ENCODE results near the gene ZFHX3.

The ZFHX3 gene

DNA sequence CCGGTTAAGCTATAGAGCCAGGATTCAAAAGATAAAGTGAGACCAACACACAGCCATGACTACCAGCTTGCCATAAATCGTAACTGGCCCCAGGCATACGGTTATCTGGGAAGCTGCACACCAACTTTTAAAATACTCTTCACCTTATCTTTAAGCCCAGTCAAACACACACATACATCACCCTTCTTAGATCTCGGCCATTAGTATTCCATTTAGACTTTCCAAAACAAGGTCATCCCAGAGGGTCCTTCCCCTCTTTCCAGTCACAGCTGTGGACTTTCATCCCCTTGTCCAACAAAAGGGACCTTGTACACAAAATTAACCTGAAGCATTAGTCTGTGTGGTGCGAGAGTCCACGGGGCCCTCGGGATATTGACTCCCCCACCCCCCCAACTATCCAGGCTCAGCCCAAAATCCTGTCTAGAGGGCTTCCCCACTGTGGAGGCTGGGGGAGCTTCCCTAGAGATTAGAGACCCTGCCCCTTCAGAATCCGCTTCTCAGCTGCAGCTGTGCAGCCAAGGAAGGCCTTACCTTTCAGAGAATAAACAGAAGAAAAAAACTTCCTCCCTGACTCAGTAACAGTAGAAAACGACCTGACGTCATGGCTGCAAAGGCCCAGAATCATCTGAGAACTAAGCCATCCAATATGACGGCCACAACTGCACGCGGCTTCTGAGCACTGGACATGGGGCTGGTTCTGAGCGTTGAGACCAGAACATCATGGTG lies 9.9 kb downstream of the ZFHX3 start:
- DNase-seq (ENCODE audit: low read depth in 2 of 2): no peak

DNA sequence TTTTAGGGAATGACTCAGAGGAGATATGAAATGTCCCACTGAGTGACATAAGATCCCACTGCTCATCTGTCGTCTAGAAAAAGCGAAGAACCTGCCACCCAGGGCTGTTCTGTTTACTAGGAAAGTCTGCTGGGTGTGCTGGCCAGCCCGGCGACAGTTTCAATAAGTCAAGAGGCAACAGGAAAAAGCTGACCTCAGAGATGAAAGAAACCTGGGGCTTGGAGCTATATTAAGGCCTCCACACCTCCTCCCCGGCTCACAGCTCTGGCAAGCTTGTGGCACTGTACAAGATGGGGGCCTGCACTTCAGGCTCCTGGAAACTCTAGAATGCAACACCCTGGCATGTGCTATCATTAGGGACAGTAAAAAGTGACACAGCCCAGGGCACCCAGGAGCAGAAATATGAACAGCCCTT lies 10.6 kb downstream of the ZFHX3 start:
- no peak for DNase-seq (ENCODE audit: low read depth in 2 of 2)

DNA sequence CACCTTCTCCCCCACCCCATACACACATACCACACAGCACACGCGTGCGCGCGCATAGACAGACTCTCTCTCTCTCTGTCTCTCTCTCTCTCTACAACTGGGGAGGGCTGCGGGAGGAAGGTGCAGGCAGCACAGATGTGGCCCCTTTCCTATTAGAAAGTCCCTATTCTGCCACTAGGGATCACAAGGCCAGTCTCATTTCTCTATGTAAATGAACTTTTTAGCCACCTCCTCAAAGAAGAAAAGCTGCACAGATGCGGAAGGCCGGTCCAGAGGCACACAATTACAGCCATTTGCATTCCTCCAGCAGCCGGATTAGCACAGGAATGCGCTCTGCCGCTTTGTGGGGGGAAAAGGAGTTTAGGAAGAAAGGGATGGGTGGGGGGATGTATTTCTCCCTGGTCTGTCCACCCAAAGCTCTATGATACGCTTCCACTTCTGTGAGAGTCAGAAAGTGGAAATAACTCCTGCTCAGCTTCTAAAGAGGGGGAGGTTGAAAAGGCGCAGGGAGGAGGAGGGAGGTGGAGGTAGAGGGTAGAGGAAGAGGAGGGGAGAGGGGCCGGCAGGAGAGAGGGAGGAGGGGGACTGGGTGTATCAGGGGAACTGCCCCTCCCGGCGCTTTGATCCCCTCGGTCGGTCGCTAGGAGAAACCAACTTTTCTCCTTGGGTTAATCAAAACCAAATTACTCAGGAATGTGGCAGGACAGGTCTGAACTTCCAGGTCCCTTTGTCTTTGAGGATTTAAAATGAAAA lies 11.7 kb downstream of the ZFHX3 start:
- no peak for DNase-seq (ENCODE audit: low read depth in 2 of 2)

DNA sequence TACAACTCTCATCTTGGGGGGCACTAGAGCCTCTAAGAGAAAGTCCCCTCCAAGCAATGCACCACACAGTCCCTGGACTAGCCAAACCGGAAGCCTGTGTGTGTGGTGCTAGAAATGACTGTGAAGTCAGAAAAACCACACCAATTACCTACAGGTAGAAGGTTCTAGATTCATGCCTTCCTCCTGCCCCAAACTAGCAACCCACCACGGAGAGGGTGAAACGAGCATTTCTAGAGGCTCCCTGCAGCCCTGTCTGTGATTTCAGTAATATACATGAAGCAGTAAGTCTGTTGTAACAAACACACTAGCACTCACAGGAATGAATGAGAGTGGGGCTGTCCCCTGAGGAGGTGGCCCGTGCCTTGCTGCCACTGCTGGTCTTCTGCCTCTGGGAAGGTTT lies 13.6 kb downstream of the ZFHX3 start:
- DNase-seq (ENCODE audit: low read depth in 2 of 2): no peak

DNA sequence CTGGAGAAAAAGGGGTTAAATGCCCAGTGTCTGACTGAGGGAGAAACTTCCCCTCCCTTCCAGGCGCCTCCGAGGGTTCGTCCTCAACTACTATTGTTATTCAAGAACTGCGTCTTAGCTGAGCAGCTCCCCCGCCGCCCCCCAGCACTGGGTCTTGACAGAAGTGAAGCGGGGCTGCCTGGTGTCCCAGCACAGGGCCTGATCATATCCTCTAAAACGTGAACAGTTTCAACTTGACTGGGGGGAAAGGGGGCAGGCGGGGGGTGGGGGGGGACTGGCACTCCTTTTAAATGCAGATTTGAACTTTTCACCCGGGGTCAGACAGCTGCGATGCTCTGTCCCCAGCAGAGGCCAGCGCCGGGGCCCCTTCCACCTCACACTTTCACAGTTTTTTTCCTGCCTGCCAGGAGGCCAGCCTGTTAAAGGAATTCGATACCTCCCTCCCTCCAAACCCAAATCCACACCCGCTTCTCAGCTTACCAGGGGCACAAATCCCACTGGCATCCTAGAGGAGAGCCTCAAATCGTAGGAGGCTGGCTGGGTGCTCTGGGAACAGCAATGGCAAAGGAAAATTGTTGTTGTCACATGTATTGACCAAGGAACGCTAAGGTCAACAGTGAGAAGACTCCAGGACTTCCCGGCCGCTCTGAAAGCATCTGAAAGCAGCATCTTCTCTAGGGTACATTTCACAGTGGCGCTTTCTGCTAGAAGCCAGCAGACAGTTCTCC lies 14.5 kb downstream of the ZFHX3 start:
- no peak for DNase-seq (ENCODE audit: low read depth in 2 of 2)

DNA sequence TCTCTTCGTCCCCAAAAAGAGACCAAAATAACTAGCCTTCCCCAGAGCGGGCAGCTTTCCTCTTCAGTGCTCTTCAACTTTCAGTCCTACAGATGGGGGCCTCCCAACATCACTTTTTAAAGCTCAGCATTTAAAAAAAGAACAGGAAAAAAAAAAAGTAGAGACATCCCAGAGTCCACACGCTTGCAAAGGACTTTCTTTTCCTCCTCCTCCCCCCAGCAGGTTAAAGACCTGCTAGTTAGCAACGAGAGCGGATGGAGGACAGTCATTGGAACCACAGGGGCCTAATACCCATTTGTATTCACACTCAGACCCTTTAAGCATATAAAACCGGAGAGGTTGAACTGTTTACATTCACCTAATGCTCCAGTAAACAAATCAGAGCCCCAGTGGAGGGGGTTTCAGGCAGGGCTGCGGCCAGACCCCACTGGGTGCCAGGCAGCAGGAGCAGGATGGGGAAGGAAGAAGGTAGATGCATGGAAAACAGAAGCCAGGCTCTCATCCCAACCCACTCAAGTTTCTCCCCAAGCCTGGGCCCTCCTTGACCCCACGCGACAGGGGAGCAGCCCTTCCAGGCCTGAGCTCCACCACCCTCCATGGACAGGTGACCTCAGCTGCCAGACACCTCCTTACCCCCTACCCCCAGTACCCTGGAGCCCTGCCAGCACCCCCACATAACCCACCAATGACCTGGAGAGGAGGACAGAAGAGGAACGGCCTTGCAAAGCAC lies 15.2 kb downstream of the ZFHX3 start:
- DNase-seq (ENCODE audit: low read depth in 2 of 2): no peak

DNA sequence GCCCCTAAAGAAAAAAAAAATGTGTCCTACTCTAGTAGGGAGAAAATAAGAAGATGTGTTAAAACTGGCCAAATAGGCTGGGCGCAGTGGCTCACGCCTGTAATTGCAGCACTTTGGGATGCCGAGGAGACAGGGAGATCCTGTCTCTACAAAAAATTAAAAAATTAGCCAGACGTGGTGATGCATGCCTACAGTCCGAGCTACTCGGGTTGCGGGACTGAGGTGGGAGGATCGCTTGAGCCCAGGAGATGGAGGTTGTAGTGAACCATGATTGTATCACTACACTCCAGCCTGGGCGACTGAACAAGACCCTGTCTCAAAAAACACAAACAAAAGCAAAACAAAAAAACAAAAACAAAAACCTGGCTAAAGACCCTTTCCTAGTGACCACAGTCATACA lies 15.9 kb downstream of the ZFHX3 start:
- DNase-seq (ENCODE audit: low read depth in 2 of 2): no peak

DNA sequence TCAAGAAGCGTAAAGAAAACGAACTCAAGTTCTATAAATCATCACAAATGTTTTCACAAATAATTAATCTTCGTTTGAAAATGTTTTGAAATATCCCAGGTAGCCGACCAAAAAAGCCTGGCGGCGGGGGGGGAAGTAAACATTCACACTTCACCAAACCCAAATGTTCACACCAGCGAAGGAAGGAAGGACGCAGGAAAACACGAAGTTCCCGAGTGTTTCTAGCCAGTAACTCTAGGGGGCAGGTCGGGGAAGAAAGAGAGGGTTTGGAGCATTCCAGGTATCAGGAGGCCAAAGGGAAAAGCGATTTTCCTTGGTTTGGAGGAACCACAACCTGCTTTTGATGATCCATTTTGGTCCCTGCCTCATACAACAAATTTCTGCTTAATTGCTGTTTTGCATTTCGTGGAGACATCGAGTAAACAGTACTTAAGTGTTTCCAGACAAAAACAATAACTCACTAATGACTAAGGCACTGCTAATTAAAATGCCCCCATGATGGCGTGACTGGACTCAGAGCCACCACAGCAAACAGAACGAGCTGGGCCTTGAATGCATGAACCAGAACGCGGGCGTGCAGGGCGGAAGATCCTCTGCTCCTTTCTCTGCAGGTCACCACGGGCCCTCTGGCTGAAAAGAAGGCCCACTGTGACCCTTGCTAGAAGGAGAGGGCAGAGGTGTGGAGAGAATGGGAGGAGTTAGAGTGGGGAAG lies 16.6 kb downstream of the ZFHX3 start:
- no peak for DNase-seq (ENCODE audit: low read depth in 2 of 2)

DNA sequence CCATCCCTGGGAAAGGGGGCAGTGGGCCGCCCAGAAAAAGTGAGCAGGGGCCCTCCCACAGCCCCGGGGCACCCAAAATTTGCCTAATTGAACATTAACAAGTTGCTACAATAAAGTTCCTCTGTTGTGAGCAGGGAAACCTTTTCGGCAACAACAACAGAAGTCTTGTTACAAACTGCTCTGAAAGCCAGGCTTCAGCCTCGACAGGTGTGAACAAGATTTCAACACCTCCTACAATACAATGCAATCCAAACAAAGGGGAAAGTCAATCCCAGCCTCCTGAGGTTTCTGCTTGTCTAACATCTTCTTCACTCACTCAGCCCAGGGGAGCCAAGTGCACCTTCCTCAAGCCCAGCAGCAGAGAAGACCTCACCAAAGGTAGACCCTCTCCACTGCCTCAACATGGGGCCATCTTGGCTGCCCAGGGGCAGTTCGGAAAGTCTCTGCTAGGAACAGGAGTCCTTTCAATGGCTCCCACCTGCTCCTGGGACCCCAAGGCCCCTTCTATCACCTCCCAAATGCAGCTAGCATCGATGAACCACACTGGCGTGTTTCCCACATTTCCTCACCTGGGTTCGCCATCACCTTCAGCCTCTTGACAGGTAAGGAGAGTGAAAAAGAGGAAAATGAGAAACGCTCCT lies 19.1 kb downstream of the ZFHX3 start:
- no peak for DNase-seq (ENCODE audit: low read depth in 2 of 2)

DNA sequence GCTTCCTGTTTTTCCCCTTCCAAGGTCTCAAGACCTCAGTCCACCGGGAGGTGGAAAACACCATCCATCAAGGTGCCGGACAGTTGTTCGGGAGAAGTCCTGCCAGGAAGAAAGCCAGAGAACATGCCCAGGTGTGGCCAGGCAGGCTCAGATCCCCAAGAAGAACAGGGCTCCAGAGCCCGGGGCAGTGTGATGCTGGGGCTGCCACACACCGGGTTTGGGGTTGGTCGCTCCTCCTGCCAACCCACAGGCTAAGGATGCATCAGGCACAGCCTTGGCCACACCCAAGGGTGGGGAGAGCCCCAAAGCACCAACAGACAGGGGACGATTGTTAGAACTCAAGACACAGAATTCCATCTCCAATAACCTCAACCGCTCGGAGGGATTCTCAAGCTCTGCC lies 19.7 kb downstream of the ZFHX3 start:
- no peak for DNase-seq (ENCODE audit: low read depth in 2 of 2)

DNA sequence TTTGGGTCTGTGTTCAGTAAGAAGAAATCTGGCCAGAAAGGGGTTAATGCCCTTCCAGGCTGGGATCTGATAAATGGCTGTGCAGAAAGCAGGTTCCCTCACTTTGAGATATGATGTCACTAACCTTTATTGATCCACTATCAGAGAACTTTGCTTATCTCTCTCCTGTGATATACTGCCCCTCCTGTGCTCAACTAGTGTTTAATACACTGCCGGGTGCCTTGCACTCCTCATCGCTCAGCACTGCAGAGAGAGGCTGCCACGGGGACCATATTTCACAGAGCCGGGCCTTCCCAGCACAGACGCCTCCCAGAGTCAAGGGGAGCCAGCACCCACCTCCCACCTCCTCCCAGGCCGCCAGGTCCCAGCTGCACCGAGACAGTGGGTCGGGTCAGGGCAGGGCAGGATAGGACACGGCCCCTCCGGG lies 20.2 kb downstream of the ZFHX3 start:
- no peak for DNase-seq (ENCODE audit: low read depth in 2 of 2)

DNA sequence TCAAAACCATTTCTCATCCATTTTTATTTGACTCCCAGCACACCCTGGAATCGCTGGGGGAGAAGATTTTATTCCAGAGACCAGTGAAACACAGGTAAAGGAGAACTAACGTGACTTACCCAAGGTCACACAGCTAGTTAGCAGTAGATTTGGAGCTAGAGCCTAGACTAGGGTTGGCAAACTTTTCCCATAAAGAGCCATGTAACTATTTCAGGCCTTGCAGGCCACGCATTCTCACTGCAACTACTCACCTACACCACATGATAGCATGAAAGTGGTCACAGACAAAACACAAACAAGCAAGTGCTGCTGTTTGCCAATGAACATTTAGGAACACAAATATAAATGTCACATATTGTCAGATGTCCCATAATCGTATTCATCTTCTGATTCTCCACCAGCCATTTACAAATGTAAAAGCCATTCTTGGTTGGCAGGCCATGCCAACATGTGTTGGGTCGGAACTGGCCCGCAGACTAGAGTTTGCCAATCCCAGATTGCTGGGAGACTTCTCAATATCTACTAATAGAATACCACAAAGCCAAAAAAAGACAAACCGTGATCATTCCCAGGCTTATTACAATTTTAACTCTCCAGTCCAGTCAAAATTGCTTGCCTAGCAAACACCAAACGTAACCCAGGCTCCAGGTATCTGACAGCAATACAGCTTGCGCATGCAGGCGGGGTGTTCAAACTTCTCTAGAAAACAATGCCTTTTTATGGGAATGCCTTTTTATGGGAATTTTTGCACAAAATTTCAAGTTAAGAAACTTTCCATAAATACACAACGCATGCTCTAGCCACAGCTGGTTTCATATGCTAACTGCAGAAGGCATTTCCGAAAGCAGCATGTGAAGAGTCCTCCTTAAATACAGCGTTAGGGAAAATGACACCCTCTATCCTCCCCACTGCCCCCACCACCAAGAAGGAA lies 20.9 kb downstream of the ZFHX3 start:
- DNase-seq (ENCODE audit: low read depth in 2 of 2): no peak

DNA sequence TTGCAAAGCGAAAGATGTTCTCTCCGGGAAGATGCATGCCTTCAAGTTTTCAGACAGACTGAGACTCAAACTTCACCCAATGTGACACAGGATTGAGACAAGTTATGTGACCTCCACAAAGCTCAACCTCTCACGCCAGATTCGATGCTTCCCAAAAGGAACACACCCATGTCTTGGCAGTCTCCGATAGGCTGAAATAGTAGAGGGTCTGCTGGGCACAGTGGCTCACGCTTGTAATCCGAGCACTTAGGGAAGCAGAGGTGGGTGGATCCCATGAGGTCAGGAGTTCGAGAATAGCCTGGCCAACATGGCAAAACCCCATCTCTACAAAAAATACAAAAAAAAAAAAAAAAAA lies 22.1 kb downstream of the ZFHX3 start:
- DNase-seq (ENCODE audit: low read depth in 2 of 2): no peak

DNA sequence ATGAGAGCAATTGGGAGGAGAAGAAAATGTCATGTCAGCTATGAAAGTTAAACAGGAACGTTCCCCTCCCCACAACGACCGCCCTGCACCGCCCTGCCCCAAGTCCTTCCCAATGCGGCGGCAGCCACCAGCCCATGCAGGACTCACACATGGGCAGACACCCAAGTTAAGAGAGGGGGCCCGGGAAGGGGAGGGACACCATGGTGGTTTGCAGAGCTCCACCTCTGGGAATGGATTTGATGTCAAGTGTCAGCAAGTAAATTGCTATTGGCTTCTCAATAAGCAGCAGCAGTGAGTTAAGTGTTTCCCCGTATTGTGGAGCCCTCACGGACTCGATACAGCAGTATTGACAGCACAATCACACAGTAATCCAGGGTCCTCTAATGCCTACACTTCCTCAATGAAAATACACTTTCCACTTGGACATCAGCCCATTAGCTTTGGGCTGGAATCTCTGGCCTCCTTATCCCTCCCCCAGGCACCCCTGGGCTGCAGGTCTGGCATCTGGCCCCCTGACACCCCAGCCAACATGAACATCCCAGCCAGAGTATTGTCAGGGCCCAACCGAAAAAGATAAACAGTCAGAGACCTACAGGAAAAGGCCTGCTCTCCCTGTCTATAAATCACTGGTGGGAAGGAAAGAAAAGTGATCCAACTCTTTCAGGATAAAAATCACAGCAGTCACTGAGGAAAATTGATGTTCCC lies 22.6 kb downstream of the ZFHX3 start:
- no peak for DNase-seq (ENCODE audit: low read depth in 2 of 2)

DNA sequence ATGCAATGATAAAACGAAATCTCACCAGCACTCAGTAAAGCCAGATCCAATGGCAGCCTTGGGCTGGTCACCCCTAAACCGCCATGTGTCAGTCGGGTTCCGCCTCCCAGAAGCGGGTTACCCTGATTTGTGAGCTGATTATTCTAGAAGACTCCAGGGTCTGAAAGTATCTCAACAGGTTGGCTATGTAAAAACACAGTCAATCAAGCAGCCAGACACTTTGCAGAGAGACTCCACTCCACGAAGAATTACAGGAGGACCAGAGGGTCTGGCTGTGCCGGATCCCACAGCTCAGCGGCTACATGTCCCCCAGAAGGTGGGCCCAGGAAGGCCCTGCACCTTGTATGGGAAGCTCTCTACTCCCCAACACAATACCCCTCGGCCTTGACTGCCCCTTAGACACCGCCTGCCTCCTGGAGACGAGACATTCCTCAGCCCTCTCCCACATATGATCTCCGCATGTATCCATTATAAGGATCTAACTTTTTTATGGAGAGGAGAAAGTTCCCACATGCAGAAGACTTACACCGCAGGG lies 23.3 kb downstream of the ZFHX3 start:
- DNase-seq (ENCODE audit: low read depth in 2 of 2): no peak

DNA sequence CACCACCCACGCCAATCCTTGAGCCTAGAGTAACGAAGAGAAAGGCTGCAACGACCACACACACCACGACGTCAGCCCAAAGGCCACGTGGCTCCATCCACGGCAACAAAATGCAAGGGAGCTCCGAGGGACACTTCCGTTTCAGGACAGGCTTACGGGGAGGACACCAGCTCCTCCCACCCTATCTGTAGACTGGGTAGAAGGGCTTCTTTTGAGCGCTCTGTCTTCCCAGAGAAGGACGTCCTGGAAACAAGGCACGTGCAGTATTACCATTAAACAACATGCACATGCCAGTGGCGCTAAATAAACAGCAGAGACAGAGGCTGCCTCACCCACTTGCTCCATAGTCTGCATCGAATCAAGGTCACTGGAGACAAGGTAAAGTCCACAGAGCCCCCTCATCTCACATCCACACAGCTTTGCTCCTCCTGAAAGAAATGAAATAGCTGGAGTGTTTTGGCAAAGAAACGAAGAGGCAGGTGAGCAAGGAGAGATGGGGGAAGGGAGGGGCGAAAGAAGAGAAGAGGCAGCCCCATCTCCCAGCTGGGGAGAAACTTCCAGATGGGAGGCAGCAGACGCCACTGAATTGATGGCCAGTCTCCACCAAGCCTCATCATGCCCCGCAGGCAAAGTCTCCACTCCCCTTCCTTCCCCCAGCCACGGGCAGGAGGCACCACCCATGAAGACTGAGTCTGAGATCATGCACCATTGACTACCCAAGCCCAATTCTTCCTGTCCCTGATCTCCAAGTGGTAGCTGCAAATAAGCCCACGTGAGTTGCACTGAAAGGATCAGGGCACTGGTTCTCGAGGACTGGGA lies 24.0 kb downstream of the ZFHX3 start:
- no peak for DNase-seq (ENCODE audit: low read depth in 2 of 2)

DNA sequence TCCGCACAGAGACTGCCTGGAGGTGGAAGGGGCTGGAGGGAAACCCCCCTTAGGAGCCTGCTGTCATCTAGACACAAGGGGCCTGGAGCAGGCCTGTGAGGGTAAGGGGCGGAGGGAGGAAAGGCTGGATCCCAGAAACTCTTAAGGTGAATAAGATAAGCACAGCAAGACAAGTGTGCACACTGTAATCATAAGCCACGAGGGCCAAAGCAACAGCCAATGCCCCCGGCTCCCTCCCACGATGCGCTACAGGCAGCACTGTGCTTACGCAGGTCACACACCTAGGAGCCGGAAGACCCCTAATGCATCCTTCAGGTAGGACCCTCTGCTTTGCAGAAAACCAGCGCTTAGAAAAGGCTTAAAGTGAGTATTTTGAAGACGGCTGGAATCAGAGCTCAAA lies 24.6 kb downstream of the ZFHX3 start:
- no peak for DNase-seq (ENCODE audit: low read depth in 2 of 2)

DNA sequence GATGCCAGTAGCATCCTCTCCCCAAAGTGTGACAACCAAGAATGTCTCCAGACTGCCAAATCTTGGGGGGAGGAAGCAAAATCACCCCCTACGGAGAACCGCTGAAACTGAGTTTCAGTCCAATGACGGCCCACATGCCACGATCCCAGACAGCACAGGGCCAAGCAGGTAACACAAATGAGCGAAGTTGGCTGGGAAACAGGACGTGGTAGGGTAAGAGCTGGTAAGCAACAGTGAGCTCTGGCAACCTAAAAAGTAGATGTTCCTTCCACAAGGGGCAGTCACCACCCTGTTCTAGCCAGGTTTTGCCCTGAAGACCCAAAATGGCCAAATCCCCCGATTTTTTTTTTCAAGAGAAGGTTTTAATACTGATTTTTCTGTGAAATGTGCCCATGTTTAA lies 25.4 kb downstream of the ZFHX3 start:
- no peak for DNase-seq (ENCODE audit: low read depth in 2 of 2)

Measured in stimulated activated CD8-positive, alpha-beta memory T cell treated with anti-CD3 and anti-CD28 coated beads, Interleukin-7, amount 100 ng/mL, for 1 hour (primary cell).